ENCODE measurements around the gene FCHSD2. TPM values are rescaled to one million over a fixed set of nuclear protein-coding genes. Genes with fewer than 3 reads are reported as not detected.

Gene FCHSD2
- 10 to 100 TPM in 11 of 12 donors, not detected in 1; 18.8 to 37.6 (median 30.9) TPM for polyA plus RNA-seq (ENCODE audit: insufficient read length in 12 of 12)
- long read RNA-seq, donor 1, partial matches to known transcripts, result 0 of 1 reads
- long read RNA-seq, donor 1, other reads (novel, unspliced or antisense), result 0 of 1 reads
- long read RNA-seq, donor 2, partial matches to known transcripts, result 0 of 4 reads
- long read RNA-seq, donor 2, other reads (novel, unspliced or antisense), result 0 of 4 reads
- long read RNA-seq, donor 3, partial matches to known transcripts, result 0 of 1 reads
- long read RNA-seq, donor 3, other reads (novel, unspliced or antisense), result 0 of 1 reads
- long read RNA-seq, donor 4, result 0 reads
- long read RNA-seq, donor 5, result 0 reads
- long read RNA-seq, donor 6, result 0 reads
- long read RNA-seq, donor 7, partial matches to known transcripts, result 0 of 1 reads
- long read RNA-seq, donor 7, other reads (novel, unspliced or antisense), result 0 of 1 reads
- long read RNA-seq, donor 8, partial matches to known transcripts, result 0 of 1 reads
- long read RNA-seq, donor 8, other reads (novel, unspliced or antisense), result 0 of 1 reads
- long read RNA-seq, donor 9, result 0 reads
- long read RNA-seq, donor 10, partial matches to known transcripts, result 0 of 4 reads
- long read RNA-seq, donor 10, other reads (novel, unspliced or antisense), result 0 of 4 reads
- long read RNA-seq, donor 11, partial matches to known transcripts, result 0 of 3 reads
- long read RNA-seq, donor 11, other reads (novel, unspliced or antisense), result 0 of 3 reads

DNA sequence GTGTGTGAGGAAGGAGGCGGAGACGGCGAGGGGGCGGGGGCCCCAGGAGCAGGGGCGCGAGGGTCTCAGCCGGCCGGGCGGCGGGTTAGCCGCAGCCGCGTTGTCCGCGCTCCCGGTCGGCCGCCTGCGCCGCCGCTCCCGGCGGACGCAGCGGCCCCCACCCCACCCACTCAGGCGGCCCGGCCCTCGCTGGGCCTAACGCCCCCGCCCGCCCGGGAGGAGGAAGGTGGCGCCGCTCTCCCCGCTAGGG lies at the start of gene FCHSD2:
FCHSD2 (minus strand) TSS at position 191 of the 250 bp plus-strand sequence. CDS start 441 bp downstream, outside the sequence.
- no peak for DNase-seq

DNA sequence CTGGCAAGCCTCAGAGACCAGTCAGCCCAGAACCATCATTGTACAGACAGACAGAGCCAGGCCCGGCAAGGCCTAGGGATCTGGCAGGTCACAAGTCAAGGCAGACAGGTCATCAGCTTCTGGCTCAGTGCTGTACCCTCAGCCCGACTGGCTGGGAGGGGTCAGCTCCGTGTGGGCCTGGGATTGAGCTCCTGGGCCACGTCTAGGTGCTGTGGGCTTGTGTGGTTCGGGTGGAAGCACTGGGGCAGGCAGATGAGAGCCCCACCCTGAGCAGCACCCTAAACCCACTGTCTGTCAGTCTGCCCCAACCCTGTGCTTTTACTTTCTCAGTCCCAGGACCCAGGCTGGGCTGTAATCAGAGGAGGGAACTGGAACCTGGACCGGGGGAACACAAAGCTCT lies 49.0 kb upstream of the FCHSD2 start:
- DNase-seq, result no peak

DNA sequence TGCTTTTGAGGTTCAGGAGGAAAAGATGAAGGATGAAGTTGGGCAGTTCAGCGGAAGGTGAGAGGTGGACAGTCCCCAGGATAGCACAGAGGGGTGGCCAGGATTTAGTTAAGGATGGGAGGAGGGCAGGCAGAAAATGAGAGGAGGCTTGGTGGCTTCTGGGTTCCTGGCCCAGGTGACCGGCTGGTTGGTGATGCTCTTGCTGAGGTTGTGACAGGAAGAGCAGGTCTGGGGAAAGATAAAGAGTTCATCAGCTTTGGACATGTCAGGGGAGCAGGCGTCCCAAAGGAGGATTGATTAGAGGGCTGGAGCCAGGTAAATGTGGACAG lies 48.4 kb upstream of the FCHSD2 start:
- no peak for DNase-seq

DNA sequence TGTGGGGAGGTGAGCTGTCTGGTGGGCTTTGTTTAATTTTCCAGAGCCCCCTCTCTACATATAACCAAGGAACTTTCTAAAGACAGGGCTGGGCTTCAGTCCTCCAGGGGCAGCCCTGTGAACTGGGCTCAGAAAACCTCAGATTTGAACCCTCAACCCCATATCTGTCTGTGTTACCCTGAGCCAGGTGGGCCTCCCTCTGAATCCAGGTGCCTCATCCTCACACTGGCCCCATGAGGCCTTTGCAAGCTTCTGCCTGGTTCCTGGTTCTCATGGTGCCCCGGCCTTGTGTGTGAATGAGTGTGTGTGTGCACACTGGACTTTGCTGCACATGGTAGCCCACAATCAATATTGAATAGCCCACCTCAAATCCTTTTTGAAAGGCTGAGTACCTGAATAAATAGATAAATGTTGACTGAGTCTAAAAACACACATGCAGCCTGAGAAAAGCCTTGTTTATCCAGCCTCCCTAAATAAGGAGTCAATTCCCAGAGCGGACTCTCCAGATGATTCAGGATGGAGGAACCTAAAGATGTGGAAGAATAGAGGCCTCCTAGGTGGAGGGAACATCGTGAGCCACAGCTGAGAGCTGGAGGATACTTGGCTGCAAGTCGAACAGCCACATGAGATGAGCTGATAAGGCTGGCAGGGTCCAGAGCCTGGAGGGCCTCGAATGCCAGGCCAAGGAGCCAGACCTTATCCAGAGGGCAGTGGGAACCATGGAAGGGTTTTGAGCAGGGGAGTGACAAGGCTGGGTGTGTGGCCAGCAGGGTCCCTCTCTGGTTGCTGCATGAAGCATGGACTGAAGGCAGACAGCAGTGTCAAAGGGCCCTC lies 47.8 kb upstream of the FCHSD2 start:
- no peak for DNase-seq

DNA sequence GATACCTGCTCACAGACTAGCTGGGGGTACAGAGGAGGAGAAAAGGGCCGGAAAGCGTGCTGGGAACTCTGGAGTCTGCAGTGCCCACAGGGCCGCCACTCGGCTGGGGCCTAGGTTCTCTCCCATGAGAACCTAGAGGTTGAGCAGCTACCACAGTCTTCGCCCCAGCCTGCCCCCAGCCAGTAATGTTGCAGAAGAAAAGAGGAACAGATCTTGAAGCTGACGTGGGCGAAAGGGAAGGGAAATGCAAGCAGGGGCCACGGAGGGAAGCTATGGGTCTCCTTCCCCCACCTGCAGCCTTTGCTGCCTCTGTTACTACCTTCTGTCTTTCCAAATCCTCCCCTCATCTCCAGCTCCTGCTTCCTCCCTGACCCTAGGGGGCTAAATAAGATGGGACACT lies 47.2 kb upstream of the FCHSD2 start:
- no peak for DNase-seq

DNA sequence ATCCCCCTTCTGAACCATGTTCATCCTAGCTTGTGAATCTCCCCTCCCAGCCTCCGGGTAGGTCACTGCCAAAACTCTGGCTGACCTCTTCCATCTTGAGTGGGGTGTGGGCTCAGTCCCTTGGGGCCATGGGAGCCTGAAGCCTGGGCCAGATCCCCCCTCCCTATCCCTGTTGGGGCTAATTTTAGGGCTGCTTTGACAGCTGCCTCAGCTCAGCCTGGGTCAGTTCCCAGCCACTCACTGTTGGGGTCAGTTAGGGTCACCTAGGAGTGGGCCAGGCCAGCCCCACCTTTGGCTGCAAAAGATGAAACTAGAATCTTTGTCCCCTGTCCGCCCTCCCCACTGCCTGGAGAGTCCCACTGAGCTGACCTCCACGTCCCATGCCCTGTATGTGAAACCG lies 46.2 kb upstream of the FCHSD2 start:
- DNase-seq, result no peak

DNA sequence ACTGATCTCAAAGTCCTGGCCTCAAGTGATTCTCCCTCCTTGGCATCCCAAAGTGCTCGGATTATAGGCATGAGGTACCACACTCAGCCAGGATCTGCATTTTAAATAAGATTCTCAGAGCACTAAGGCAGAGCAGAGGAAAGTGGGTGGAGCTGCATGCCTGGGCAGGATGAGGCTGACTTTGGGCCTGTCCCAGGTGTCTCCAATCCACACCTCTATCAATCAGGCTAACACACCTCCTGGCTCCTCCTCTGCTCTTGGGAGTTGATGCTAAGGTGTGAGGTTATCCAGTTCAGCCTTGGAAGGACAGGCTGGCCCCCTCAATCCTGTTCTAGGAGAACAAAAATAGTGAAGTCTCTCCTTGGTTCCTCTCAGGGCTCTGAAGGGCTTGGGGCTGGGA lies 45.7 kb upstream of the FCHSD2 start:
- DNase-seq, result no peak

DNA sequence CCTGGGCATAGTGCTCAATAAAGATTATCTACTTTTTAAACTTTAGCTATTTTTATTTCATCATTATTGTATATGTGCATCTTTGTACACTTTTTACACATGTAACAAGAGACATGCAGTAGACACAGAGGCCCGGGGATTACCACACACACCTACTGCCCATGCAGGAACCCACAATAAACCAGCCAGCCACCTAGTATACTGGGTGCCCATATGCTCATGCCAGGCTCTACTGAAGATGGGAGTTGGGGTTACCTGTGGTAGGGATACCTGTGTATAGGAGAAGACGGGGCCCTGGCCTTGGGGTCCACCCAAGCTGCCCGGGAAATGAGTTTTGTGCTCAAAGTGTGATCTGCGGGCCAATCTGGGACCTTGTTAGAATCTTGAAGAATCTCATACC lies 44.8 kb upstream of the FCHSD2 start:
- no peak for DNase-seq

DNA sequence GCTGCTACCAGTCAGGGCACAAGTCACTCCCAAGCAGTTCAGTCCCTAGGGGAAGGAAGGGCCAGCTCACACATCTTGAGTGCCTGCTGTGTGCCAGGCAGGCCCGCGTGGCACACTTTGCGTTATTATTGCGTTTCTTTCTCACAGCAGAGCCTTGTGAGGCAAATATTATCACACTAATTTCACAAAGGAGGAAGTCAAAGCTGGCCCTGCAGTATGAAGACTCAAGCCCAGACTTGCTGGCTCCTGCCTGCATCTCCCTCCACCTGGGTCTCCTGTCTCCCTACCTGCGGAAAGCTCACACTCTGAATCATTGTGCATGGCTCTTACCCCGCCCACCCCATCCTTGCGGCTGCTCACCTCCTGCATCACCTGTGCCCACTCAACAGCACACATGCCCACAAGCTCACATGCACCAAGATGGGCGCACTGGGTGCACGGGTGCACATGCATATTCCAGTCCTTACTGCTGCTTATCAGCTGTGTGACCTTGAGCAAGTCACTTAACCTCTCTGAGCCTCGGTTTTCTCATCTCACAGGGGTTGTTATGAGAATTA lies 44.3 kb upstream of the FCHSD2 start:
- DNase-seq, result no peak

DNA sequence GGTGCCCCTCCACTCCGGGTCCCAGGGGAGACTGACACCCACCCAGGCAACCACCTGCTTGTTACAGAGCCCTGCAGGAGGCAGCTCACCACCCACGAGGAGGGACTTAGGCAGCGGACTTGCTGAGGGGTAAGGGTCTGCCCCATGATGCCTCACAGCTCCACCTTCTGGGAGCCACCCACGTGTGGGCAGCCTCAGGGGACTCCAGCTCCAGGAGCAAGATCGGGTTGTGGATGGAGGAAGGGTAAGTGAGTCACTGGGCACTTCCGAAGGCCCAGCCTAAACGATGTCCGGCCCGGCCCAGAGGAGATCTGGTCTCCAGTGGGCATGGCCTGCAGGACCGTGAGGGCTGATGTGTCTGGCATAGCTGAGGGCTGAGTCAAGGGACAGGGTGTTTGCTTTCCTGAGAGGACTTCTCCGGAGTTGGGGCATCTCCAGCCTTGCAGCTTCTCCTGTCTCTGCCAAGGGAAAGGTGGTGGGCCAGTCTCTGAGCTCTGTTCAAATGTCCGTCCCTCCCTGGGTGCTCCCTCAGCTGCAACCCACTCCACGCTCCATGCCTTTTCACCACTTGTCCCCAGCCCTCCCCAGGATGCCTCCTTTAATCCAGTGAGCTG lies 43.7 kb upstream of the FCHSD2 start:
- no peak for DNase-seq

DNA sequence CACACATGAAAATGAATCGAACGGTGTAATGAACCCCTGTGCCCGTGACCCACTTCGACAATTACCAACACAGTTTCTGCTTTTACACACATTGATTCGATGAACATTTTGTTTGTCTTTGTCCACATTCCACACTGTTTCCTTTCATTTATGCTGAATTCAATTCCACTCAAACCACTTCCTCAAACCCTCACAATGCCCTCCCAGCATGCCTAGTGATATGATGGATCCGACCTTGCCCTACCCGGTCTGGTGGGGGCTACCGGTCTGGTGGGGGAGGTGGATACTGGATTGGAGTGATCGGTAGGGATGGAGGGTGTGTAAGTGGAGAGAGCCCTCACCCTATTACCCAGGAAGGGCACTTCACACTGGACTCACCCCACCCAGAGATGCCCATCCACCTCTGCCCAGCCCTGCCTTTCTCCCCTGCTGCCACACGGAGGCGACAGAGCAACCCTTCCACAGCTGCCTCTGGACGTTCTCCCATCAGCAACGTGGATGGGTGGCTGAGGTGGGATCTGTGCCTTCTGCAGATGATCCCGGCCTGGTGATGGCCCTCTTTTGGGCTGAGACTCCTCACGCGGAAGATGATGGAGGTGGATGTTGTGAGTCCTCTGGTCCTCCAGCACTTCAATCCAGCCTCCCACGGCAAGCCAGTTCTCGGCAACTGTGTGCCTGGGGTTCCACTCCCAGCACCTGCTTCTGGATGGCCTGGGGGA lies 43.0 kb upstream of the FCHSD2 start:
- DNase-seq, result peak; percentile 29

DNA sequence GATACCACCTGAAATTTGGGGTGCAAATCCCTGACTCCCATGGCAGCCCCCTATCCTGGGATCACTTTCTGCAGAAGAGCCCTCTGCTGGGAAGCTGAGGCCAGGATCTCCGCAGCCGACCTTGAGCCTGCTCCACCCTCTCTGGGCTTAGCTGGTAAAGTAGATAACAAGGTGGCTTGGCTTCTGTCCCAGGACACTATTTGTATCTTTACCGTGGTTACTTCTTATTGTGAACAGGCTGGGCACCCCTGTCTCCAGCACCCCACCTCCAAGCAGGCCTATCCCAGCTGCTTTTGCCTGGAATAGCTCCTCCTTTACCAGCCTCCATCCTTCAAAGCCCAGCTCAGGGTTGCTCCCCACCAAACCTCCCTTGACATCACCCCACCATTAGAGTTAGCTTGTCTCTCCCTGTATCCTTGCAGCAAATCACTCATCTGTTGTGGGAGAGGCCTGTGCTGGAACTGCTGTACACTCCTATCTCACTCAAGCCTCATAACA lies 40.8 kb upstream of the FCHSD2 start:
- no peak for DNase-seq

DNA sequence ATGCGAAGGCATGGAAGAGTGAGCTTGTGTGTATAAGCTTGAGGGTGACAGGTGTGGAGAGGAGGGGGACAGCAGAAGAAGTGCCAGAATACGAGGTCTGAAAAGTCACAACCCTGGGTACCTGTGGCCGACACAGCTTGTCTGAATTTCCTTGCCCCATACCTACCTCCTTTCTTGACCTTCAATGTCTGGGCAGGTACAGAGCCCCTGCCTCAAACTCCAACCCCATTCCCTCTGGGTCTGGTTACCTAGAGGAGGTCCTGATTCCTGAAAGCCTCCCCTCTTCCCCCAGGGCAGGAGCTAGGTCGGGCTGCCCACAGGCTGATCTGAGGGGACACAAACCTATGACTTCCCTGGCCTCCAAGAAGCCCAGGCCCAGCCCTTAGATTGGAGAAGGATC lies 36.6 kb upstream of the FCHSD2 start:
- no peak for DNase-seq

DNA sequence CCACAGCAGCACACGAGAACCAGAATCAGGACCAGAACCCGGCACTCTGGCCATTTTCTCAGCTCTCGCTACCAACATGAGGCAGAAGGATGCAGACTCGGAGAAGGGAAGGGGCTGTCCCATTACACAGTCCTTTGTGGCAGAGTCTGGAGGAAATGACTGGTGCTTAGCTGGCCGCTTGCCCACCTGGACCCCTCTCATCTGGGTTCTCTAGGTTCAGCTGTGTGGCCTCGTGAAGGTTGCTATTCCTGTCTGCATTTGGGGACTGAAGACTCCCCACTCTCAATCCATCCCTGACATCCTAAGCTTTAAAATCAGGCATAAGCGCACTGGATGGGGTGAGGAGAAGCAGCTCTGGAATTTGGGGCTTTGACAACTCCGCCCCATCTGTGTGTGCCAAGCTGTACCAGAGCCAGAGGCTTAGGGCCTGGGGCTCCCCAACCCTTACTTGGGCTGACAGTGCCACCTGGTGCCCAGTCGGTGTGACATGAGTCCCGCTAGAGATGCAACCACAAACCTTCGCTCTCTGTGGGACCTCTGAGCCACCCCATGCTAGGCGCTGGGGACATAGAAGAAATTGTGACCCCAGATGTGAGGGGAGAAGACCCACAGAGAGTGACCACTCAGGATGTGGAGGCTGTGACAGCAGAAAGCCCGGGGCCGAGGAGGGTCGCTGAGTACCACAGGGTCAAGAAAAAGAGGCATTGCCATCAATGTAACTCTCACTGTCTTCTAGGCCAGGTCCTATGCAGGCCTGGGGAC lies 35.8 kb upstream of the FCHSD2 start:
- DNase-seq, result peak; percentile 82

DNA sequence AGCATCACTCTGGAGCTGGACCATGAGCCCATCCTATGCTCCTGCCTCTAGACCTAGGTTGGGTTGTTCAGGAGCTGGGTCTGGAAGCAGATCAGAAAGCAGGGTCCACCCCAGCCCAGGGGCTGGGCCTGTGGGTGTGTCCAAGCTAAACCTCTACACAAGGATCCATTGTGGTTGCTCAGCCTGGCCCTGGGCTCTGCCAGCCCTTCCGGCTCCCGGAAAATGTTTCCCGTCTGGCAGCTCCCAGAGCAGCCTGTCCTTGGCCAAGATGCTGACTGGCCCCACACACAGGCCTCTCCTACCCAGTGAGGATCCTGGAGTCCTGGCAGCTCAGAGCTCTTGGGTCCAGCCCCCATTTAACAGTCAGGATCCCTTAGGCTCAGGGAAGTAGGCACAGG lies 35.3 kb upstream of the FCHSD2 start:
- no peak for DNase-seq

DNA sequence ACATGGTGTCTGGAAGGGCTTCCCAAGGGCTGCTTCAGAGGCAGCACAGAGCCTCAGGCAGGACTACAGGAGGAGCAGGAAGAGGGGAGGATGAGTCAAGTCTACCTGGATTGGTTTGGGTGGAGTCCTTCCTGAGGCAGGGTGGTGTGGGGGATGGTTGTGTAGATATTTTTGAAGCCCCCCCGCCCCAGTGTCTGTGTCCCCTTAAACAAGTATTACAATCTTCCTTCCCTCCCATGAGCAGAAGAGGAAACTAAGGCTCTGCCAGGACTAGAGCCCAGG lies 34.7 kb upstream of the FCHSD2 start:
- no peak for DNase-seq

DNA sequence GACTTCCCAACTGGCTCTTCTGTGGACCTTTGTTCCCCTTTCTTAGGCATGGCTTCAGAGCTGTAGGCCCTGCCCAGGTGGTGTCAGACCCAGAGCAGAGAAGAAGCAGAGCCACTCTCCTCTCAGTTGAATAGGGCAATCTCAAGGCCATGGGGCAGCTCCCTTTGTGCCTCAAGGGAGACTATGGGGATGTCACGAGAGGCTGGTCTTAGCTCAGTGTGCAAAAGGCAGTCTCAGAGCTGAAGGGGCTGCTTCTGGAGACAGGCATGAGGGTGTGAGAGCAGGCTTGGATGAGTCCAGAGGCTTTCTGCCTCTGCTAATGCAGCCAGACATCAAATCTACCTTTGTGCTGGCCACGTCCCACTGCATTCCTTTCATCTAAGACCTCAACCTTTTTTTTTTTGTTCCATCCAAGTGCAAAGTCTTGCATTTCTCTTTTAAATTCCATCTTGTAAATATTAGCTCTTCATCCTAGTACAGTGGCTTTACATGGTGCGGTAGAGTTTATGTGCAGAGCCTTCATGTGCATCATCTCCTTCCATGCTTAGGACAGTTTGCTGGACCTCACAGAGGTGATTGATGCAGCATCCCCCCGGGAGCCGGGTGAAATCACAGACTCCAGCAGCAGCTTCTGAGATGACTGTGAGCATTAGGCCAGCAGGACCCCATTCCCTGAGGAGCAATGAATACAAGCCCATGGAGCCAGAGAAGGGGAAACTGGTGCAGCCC lies 34.2 kb upstream of the FCHSD2 start:
- DNase-seq, result no peak

DNA sequence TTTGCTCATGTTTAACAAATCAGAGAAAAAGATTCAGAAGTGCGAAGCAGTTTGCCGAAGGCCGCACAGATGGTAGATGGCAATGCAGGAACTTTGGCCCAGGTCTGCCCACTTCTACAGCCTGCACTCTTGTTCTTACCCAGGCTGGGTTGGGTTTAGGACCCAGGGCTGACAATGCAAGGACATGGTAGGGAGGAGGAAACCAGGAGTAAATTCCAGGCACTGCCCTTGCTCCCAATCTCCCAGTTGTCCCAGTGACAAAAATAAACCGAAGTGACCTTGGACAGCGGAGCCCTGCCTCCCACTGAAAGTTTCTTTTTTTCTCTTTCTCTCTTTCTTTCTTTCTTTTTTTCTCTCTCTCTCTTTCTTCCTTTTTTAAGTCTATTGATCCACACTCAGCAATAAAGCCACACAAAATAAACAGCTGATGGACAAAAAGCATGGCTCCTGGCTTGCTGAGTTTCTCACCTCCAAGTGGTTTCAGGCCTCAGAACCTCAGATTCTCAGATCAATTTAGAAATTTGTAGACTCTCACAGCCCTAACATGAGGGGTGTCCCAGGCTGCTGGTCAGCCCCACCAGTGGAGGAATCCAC lies 33.5 kb upstream of the FCHSD2 start:
- no peak for DNase-seq

DNA sequence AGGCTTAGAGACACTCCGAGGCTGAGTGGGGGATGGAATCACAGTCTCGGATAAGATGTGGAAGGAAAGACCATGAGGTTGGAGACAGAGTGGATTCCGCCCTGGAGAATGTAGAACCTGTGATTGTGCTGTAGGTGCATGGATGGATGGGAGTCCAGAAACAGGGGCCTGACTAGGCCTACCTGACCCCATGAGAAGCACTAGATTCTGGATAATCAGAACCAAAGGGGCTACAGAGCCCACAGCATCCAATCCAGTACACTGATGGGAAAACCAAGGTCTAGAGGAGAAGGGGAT lies 32.3 kb upstream of the FCHSD2 start:
- no peak for DNase-seq
